Stimulated activated CD8-positive, alpha-beta memory T cell treated with anti-CD3 and anti-CD28 coated beads, Interleukin-4, amount 100 ng/mL, for 1 hour (primary cell): Measurements from ENCODE around the gene CXorf58.
"Not testable (repeated sequence)": the region's sequence is repeated elsewhere in the genome, so short reads cannot be mapped to it uniquely, and the experiment has no call there.

Experiments used
- DNase-seq, 2 donors: peaks; one replicate each; pipeline ENCODE4 v3.0.0-alpha.2; 2020; ENCODE audit warnings: low read depth in 2 of 2, low spot score in 1 of 2

The CXorf58 gene

GRCh38 chrX:23952984-23953907 is 45.4 kb downstream of the CXorf58 start:
- no peak for DNase-seq

GRCh38 chrX:23953908-23954269 is 46.1 kb downstream of the CXorf58 start:
- no peak for DNase-seq

- no peak for DNase-seq
Measured at GRCh38 chrX:23954396-23954795, 46.6 kb downstream of the CXorf58 start.

- DNase-seq, result no peak
Measured at GRCh38 chrX:23959781-23960180, 52.0 kb downstream of the CXorf58 start.

GRCh38 chrX:23964191-23964590 is 56.4 kb downstream of the CXorf58 start:
- no peak for DNase-seq

- not testable (repeated sequence) for DNase-seq
Measured at GRCh38 chrX:23965630-23966029, 57.8 kb downstream of the CXorf58 start.

GRCh38 chrX:23978491-23978890 is 70.7 kb downstream of the CXorf58 start:
- DNase-seq, result no peak

- no peak for DNase-seq
Measured at GRCh38 chrX:23980011-23980441, 72.2 kb downstream of the CXorf58 start.

GRCh38 chrX:23981222-23981621 is 73.4 kb downstream of the CXorf58 start:
- no peak for DNase-seq

- DNase-seq, result no peak
Measured at GRCh38 chrX:23981711-23982110, 73.9 kb downstream of the CXorf58 start.

- no peak for DNase-seq
Measured at GRCh38 chrX:23982891-23983290, 75.1 kb downstream of the CXorf58 start.
